ENCODE results near the gene CFAP52. TPM values are rescaled to one million over a fixed set of nuclear protein-coding genes. Genes with fewer than 3 reads are reported as not detected.

Gene CFAP52
- polyA plus RNA-seq, 12 donors: 0.18 to 0.57 (median 0.32) TPM; not detected in 9

Other genes starting within 250 kb of the CFAP52 start
- gene STX8, start 822 bp upstream of the CFAP52 start, polyA plus RNA-seq (ENCODE audit: insufficient read length in 12 of 12): 10 to 100 TPM in 11 of 12 donors, not detected in 1; 28.4 to 53.1 (median 46.2) TPM
- 1 to 10 TPM in 1 of 12 donors, under 1 TPM in 9, not detected in 2; 0.23 to 1.2 (median 0.52) TPM for gene USP43, start 68.9 kb downstream of the CFAP52 start, polyA plus RNA-seq (ENCODE audit: insufficient read length in 12 of 12)
- 100 to 1,000 TPM in 5 of 12 donors, 10 to 100 TPM in 6, not detected in 1; 20.3 to 121 (median 88.3) TPM for gene DHRS7C, start 214.9 kb downstream of the CFAP52 start, polyA plus RNA-seq (ENCODE audit: insufficient read length in 12 of 12)
- not detected for gene GSG1L2, start 245.4 kb downstream of the CFAP52 start, polyA plus RNA-seq (ENCODE audit: insufficient read length in 12 of 12)
- gene GLP2R, start 249.3 kb downstream of the CFAP52 start, polyA plus RNA-seq (ENCODE audit: insufficient read length in 12 of 12): under 1 TPM in 4 of 12 donors, not detected in 8; 0.04 to 0.12 (median 0.05) TPM

Measured in muscle of arm (tissue), 12 donors.